ENCODE data around the gene KLHL1. TPM values are rescaled to one million over a fixed set of nuclear protein-coding genes. Genes with fewer than 3 reads are reported as not detected.
"Not testable (repeated sequence)": the region's sequence is repeated elsewhere in the genome, so short reads cannot be mapped to it uniquely, and the experiment has no call there.

KLHL1 gene, protein sequence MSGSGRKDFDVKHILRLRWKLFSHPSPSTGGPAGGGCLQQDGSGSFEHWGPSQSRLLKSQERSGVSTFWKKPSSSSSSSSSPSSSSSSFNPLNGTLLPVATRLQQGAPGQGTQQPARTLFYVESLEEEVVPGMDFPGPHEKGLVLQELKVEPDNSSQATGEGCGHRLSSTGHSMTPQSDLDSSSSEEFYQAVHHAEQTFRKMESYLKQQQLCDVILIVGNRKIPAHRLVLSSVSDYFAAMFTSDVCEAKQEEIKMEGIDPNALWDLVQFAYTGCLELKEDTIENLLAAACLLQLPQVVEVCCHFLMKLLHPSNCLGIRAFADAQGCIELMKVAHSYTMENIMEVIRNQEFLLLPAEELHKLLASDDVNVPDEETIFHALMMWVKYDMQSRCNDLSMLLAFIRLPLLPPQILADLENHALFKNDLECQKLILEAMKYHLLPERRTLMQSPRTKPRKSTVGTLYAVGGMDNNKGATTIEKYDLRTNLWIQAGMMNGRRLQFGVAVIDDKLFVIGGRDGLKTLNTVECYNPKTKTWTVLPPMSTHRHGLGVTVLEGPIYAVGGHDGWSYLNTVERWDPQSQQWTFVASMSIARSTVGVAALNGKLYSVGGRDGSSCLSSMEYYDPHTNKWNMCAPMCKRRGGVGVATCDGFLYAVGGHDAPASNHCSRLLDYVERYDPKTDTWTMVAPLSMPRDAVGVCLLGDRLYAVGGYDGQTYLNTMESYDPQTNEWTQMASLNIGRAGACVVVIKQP
- not detected in 2 replicates for total RNA-seq

DNA sequence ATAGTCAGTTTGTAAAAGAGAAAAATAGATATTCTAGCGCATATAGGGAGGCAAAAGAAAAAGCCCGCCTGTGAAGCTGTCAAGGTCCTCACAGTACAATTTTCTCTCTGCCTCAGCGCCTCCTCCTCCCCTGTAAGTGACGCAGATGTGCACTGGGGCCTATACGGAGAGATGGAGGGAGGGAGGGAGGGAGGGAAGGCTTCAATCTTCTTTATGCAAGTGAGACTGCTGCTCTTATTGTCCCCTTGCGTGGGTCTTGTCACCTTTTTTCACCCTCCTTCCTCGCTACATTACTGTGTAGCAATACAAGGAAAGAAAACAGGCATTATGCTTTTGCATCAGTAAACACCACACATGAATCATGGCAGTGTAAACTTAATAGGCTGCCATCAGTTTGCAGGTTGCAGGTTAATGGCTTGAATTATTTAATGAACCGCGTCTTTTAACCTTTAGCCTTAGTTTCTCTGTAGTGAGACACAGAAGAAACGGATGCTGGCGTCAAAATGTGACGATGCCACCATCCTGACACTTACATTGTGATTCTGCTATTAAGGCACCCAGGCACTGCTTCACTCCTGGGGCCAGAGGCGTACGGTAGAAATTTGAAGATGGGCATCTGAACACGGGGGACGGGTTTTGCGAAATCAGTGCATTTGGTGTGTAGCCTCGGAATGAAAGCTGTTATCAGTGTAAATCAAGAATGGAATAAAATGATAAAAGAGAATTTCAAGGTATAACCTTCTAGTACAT, at the start of gene KLHL1:
Gene KLHL1 (minus strand): TSS at position 97 of the 750 bp plus-strand sequence. CDS start 753 bp downstream, outside the sequence.
- H3K4me1 Mint-ChIP-seq: no peaks in the 10 kb centered on the region
- no peaks in the 10 kb centered on the region for H3K27me3 Mint-ChIP-seq
- no peaks in the 10 kb centered on the region for H3K36me3 Mint-ChIP-seq (ENCODE audit: low read depth)
- H3K27ac Mint-ChIP-seq: no peak within 1 kb of the TSS
- no peak for DNase-seq
- no peaks in the 10 kb centered on the region for H3K9me3 Mint-ChIP-seq
- H3K4me3 Mint-ChIP-seq: no peak within 1 kb of the TSS
- intact Hi-C loops (cut with micrococcal nuclease): no loop called here

DNA sequence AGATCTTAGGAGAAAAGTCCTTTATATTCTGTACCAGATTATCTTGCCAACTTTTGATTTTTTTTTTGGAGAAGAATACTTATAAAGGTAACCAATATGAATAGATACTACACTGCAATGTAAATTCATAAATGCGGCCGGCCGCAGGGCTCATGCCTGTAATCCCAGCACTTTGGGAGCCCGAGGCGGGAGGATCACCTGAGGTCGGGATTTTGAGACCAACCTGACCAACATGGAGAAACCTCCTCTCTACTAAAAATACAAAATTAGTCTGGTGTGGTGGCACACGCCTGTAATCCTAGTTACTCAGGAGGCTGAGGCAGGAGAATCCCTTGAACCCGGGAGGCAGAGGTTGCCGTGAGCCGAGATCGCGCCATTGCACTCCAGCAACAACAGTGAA, 34.4 kb upstream of the KLHL1 start:
- not testable (repeated sequence) for H3K4me3 Mint-ChIP-seq, H3K27me3 Mint-ChIP-seq

DNA sequence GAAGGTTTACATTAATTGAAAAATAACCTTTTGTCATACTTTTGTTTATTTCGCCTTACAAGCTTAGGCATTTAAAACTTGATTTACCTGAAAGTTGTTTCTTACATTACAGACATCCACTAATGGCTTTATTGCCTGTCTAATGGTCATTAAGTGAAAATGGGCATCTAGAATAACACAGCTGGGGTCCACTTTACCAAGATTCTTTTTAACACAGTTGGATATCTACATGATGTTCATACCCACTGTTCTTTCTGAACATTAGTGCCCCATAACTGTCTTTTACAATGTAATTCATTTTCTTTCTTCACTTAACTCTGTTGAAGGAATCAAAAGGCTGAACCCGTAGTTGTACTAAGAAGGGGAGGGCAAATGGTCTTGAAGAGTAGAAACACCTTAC, 19.8 kb upstream of the KLHL1 start:
- no peaks in the 10 kb centered on the region for H3K9me3 Mint-ChIP-seq
- H3K27me3 Mint-ChIP-seq: no peaks in the 10 kb centered on the region
- intact Hi-C loops (cut with micrococcal nuclease): no loop called here
- no peak overlapping the region for H3K27ac Mint-ChIP-seq
- no peaks in the 10 kb centered on the region for H3K4me1 Mint-ChIP-seq
- no peak for DNase-seq
- no peak overlapping the region for H3K4me3 Mint-ChIP-seq
- no peaks in the 10 kb centered on the region for H3K36me3 Mint-ChIP-seq (ENCODE audit: low read depth)

More for the DNA sequence above, 34.4 kb upstream of the KLHL1 start:
- H3K27ac Mint-ChIP-seq; H3K36me3 Mint-ChIP-seq (ENCODE audit: low read depth); DNase-seq; H3K4me1 Mint-ChIP-seq; intact Hi-C loops (cut with micrococcal nuclease); H3K9me3 Mint-ChIP-seq: not testable (repeated sequence)

DNA sequence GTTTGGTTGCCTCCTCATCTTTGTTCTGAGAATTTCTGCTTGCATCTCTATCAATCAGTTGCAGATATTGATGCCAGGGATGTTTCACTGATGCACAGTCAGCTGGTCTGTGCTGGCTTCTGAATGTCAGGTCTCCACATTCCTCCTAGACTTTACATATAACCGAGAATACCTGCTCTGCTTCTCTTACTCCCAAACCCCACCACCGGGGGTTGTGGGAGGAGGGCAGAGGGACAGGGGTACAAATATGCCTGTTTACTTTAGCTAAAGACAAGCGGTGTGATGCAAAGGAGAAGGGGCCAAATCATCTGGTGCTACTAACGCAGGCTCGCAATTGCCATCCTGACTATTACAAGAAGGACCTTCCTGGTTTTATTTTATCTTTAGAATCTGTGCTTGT, 17.4 kb upstream of the KLHL1 start:
- Mint-ChIP-seq H3K27ac (no peak overlapping the region), H3K9me3 (no peaks in the 10 kb centered on the region)

DNA sequence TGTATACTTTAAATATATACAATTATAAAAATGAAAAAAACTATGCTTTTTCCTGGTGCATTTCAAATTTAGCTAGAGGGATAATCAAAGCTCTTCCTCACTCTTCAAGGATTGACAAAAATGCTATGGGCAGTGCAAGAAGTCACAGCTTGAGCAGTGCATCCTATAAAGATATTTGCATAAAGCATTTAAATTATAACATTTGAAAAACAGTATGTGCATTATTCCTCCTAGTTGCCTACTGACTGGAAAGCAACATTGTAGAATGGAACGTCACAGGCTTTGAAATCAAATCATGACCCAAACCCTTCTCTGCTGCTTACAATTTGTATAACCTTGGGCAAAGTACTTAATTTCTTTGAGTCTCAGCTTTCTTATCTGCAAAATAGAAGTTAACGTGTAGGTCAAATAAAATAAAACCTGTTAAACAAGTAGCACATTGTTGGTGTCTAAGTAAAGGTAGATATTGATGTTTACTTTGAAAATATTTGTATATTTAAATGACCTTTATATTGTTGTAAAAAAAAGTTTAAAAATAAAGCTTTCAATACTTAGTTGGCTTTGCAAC, 9.2 kb upstream of the KLHL1 start:
- H3K4me1 Mint-ChIP-seq: no peaks in the 10 kb centered on the region
- no peaks in the 10 kb centered on the region for H3K36me3 Mint-ChIP-seq (ENCODE audit: low read depth)
- no peak for DNase-seq
- H3K4me3 Mint-ChIP-seq: no peak overlapping the region
- intact Hi-C loops (cut with micrococcal nuclease): no loop called here
- H3K27ac Mint-ChIP-seq: no peak overlapping the region
- no peaks in the 10 kb centered on the region for H3K27me3 Mint-ChIP-seq
- H3K9me3 Mint-ChIP-seq: no peaks in the 10 kb centered on the region

More for the DNA sequence above, 17.4 kb upstream of the KLHL1 start:
- H3K4me3 Mint-ChIP-seq: no peak overlapping the region
- intact Hi-C loops (cut with micrococcal nuclease): no loop called here
- no peak for DNase-seq
- no peaks in the 10 kb centered on the region for H3K4me1 Mint-ChIP-seq
- H3K36me3 Mint-ChIP-seq (ENCODE audit: low read depth): no peaks in the 10 kb centered on the region
- H3K27me3 Mint-ChIP-seq: no peaks in the 10 kb centered on the region

DNA sequence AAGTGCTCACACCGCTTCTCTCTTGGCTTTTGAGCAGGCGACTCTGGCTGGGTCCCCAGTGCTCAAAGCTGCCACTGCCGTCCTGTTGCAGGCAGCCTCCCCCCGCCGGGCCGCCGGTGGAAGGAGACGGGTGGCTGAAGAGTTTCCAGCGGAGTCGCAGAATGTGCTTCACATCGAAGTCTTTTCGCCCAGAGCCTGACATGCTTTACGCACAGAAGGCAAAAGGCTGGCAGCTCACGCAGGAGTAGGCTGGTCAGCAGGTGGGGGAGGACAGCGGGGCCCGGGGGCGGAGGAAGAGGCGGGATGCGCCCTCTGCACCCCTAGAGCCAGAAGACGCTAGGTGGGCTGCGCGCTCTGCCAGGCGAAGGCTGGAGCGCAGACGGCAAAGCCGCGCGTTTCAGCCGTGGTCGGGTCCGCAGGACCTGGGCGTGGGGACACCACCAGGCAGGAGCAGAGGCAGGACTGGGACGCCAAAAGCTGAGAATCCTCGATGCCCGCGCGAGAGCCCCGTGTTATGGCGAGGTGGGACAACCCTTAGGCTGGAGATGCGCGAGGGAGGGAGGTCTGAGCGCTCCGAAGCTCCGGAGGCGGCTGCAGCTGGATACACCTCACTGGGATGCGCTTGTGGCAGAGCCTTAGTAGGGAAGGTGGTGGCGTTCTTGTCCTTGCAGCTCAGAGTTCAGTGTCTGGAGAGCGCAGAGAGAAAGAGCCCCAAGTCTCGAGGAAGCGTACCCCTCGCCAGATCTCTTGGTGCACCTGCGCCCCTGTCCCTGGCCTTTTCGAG, 562 bp downstream of the KLHL1 start, which contains the start of gene ATXN8OS:
Gene ATXN8OS (plus strand): TSS at position 329 of the 784 bp plus-strand sequence.
- Mint-ChIP-seq H3K36me3 (ENCODE audit: low read depth) (no peaks in the 10 kb centered on the region), H3K27ac (no peak within 1 kb of the TSS), H3K27me3 (no peaks in the 10 kb centered on the region), H3K9me3 (no peaks in the 10 kb centered on the region), H3K4me1 (no peaks in the 10 kb centered on the region), H3K4me3 (no peak within 1 kb of the TSS)
- DNase-seq: no peak
- intact Hi-C loops (cut with micrococcal nuclease): no loop called here

DNA sequence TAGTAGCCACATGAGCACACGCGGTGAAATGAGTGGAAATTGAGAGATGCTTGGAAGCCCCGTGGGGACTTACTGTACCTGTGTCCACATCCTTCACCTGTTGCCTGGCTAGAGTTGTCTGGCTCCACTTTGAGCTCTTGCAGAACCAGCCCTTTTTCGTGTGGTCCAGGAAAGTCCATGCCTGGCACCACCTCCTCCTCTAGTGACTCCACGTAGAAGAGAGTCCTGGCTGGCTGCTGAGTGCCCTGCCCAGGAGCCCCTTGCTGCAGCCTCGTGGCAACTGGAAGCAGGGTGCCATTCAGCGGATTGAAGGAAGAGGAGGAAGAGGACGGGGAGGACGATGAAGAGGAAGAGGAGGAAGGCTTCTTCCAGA, 1.1 kb downstream of the KLHL1 start:
- Mint-ChIP-seq H3K36me3 (ENCODE audit: low read depth) (no peaks in the 10 kb centered on the region), H3K9me3 (no peaks in the 10 kb centered on the region), H3K4me3 (no peak overlapping the region), H3K4me1 (no peaks in the 10 kb centered on the region), H3K27me3 (no peaks in the 10 kb centered on the region), H3K27ac (no peak overlapping the region)
- DNase-seq: no peak
- intact Hi-C loops (cut with micrococcal nuclease): no loop called here

DNA sequence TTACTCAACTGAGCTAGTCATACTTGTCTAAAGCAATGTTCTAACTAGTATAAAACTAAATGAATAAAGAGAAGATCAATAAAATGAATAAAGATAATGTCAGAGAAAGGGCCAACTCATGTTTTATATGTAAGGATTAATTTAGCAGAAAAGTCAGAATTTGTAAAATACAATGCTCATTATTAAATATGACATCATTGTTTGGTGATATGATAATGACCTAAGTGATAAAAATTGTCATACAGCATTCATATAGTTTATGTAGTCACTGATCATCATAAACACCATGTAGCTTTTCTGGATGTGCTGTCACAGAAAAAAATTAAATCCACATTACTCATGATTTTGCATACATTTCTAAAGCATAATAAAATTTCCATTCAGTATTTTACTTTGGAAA, 3.8 kb downstream of the KLHL1 start:
- no peaks in the 10 kb centered on the region for H3K36me3 Mint-ChIP-seq (ENCODE audit: low read depth)

DNA sequence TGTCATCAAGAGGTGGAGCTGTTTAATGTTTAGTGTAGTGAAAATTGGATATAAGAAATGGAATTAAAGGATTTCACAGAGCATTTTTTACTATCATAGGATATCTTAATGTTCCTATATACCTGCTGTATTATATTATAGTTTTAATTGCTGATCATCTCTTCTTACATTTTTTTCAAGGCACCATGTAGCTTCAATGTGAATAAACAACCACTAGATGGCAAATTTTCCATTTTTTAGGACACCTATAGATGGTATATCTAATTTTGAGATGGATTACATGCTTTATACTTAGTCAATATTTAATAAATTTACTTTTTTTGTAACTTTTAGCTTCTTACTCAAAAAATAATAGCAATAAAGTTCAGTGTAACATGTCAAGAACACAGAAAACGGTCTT, 9.6 kb downstream of the KLHL1 start:
- intact Hi-C loops (cut with micrococcal nuclease): no loop called here
- DNase-seq: no peak
- H3K4me3 Mint-ChIP-seq: no peak overlapping the region
- H3K27me3 Mint-ChIP-seq: no peaks in the 10 kb centered on the region
- H3K9me3 Mint-ChIP-seq: no peaks in the 10 kb centered on the region
- no peak overlapping the region for H3K27ac Mint-ChIP-seq
- no peaks in the 10 kb centered on the region for H3K36me3 Mint-ChIP-seq (ENCODE audit: low read depth)
- no peaks in the 10 kb centered on the region for H3K4me1 Mint-ChIP-seq

More for the DNA sequence above, 3.8 kb downstream of the KLHL1 start:
- no peak overlapping the region for H3K4me3 Mint-ChIP-seq
- intact Hi-C loops (cut with micrococcal nuclease): no loop called here
- no peaks in the 10 kb centered on the region for H3K9me3 Mint-ChIP-seq
- no peaks in the 10 kb centered on the region for H3K27me3 Mint-ChIP-seq
- no peak for DNase-seq
- no peak overlapping the region for H3K27ac Mint-ChIP-seq
- no peaks in the 10 kb centered on the region for H3K4me1 Mint-ChIP-seq

DNA sequence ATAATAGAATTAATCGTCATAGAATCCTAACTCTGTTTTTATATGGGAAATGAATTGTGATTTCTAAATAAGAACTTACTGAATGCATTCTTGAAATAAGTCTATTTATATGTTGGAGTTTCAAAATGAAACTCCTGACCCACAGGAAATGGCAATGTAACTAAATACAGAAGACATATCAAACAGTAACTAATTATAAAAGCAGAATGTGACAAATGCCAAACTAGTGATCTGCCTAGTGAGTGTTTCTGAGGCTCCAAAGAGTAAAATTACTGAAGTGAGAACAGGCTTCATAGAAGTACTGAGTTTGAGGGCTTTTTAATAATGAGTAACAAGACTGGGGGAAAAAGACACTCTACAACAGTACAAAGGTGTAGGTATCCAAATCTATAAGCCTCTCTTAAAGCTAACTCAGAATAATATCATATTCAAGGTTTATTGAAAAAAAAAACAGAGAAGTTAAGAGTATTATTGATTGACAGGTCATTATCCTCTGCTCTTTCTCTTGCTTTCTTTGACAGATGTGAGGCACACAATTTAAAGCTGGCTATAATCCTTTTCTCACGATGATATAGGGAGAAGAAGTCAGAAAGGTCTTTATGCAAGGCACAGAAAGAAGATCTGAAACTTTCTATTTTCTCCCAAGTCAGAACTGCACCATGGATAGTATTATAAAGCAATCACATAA, 18.1 kb downstream of the KLHL1 start:
- H3K4me1 Mint-ChIP-seq: no peaks in the 10 kb centered on the region
- H3K36me3 Mint-ChIP-seq (ENCODE audit: low read depth): no peaks in the 10 kb centered on the region
- no peak overlapping the region for H3K27ac Mint-ChIP-seq
- intact Hi-C loops (cut with micrococcal nuclease): no loop called here
- DNase-seq: no peak
- no peaks in the 10 kb centered on the region for H3K27me3 Mint-ChIP-seq
- H3K4me3 Mint-ChIP-seq: no peak overlapping the region
- no peaks in the 10 kb centered on the region for H3K9me3 Mint-ChIP-seq

DNA sequence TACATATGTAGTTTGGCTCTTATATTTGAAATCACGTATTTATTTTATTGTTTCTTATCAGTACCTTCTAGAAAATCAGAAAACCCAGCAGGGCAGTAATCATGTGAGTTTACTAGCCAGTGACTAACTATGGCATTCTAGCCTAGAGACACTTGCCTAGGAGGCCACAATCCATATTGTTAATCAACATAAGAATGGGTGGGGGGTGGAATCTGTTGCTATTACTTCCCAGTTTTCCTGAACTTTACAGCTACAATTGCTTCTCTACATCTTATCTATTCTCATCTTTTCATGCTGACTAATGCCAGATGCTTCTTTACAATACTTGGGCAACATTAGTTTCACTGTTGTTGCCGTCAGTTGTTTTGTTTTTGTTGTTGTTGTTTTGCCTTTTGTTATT, 19.3 kb downstream of the KLHL1 start:
- Mint-ChIP-seq H3K4me3 (no peak overlapping the region), H3K36me3 (ENCODE audit: low read depth) (no peaks in the 10 kb centered on the region), H3K27ac (no peak overlapping the region), H3K9me3 (peaks cover 3% of the 10 kb centered on the region), H3K4me1 (no peaks in the 10 kb centered on the region), H3K27me3 (no peaks in the 10 kb centered on the region)
- no peak for DNase-seq
- intact Hi-C loops (cut with micrococcal nuclease): no loop called here

DNA sequence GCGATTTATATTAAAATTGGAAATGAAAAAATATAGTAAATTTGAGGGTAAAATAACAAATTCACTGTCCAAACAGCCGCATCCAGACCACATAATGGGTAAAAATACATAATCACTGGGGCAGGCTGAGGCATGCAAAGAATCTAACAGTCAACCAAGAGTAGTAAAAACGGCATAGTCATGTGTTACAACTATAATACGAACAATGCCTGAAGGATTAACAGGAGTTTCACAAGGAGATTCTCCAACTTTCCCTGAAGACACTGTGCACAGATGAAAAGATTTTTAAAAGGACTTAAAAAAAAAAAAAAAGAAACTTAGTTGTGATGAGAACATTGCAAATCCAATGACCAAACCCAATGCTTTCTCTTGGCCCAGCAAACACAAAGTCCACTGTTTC, 21.0 kb downstream of the KLHL1 start:
- intact Hi-C loops (cut with micrococcal nuclease): no loop called here
- no peak for DNase-seq
- no peaks in the 10 kb centered on the region for H3K27me3 Mint-ChIP-seq
- no peaks in the 10 kb centered on the region for H3K36me3 Mint-ChIP-seq (ENCODE audit: low read depth)
- no peaks in the 10 kb centered on the region for H3K4me1 Mint-ChIP-seq
- no peak overlapping the region for H3K4me3 Mint-ChIP-seq
- H3K9me3 Mint-ChIP-seq: peaks cover 3% of the 10 kb centered on the region
- no peak overlapping the region for H3K27ac Mint-ChIP-seq

DNA sequence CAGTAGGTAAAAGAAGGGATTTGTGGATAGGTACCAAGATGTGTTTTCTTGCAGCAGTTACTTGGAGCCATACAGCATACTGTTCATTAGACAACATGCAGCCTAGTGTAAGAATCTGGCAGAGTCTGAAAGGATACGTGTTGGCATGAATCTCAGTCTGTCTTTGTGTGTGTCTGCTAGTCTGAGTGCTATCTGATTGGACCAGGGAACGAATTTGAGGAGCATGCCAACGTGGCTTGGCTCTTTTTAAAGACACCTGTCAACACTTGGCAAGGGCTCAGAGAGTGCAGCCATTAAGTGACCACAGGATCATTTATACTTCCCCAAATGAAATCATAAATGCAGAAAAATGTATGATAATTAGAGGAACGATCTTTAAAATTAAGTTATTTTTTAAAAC, 28.2 kb downstream of the KLHL1 start:
- no peak overlapping the region for H3K4me3 Mint-ChIP-seq
- H3K4me1 Mint-ChIP-seq: no peaks in the 10 kb centered on the region
- DNase-seq: no peak
- H3K27me3 Mint-ChIP-seq: no peaks in the 10 kb centered on the region
- peaks cover 6% of the 10 kb centered on the region for H3K9me3 Mint-ChIP-seq
- no peaks in the 10 kb centered on the region for H3K36me3 Mint-ChIP-seq (ENCODE audit: low read depth)
- intact Hi-C loops (cut with micrococcal nuclease): no loop called here
- no peak overlapping the region for H3K27ac Mint-ChIP-seq
